Peyer's patch (tissue), 4 donors: ENCODE measurements around the gene IRX1.

Experiments used
- CTCF ChIP-seq, 6 experiments: fragments of 450-650 bp in 4 of 6; fragments of 200-600 bp in 2 of 6; sonication (generic) in 1 of 6; IDR thresholded peaks; one replicate each; pipeline ENCODE4 v1.5.1; 2017 to 2019; ENCODE audit warnings: antibody characterized with exemption in 6 of 6, mild to moderate bottlenecking in 3 of 6, moderate library complexity in 1 of 6
- POLR2A ChIP-seq, 2 donors: fragments of 450-650 bp; IDR thresholded peaks; one replicate each; pipeline ENCODE4 v1.5.1; 2017; ENCODE audit warnings: antibody characterized with exemption in 2 of 2, mild to moderate bottlenecking in 2 of 2, moderate library complexity in 2 of 2

GRCh38 chr5:3604501-3604900 lies 8.9 kb downstream of the IRX1 start:
- TF ChIP-seq CTCF (IDR thresholded peaks at IDR 0.05) (no peak), POLR2A (IDR thresholded peaks at IDR 0.05) (no peak)
